Measurements from ENCODE around the gene SNX21.

DNA sequence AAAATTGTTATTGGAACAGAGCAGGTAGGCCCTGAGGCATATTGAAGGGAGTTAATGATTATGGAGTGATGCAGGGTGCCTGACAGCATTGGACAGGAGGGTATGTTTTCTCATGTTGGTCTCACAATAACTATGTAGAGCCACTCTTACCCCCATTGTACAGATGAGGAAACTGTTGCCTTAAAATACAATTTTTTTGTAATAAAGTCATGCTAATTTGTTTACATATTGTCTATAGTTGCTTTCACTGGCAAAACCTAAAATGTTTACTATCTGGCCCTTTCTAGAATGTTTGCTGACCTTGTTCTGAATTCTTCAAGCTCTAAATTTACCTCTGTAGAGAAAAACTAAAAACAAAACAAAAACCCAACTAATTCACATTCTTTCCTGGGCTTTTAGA, 17.9 kb downstream of the SNX21 start:
- TF ChIP-seq, protein P1, sequence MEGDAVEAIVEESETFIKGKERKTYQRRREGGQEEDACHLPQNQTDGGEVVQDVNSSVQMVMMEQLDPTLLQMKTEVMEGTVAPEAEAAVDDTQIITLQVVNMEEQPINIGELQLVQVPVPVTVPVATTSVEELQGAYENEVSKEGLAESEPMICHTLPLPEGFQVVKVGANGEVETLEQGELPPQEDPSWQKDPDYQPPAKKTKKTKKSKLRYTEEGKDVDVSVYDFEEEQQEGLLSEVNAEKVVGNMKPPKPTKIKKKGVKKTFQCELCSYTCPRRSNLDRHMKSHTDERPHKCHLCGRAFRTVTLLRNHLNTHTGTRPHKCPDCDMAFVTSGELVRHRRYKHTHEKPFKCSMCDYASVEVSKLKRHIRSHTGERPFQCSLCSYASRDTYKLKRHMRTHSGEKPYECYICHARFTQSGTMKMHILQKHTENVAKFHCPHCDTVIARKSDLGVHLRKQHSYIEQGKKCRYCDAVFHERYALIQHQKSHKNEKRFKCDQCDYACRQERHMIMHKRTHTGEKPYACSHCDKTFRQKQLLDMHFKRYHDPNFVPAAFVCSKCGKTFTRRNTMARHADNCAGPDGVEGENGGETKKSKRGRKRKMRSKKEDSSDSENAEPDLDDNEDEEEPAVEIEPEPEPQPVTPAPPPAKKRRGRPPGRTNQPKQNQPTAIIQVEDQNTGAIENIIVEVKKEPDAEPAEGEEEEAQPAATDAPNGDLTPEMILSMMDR (IDR thresholded peaks at IDR 0.05): no peak
- no peak for TF ChIP-seq POLR2A (IDR thresholded peaks at IDR 0.05)
